HL-60 (cell line): ENCODE results near the gene MEF2B.

ENCODE experiments used
- DNase-seq, 2 experiments: peaks; one replicate each; pipeline ENCODE4 v3.0.0-alpha.2; 2010 to 2020; ENCODE audit warnings: low read depth in 1 of 2, low spot score in 1 of 2
- H3K27ac ChIP-seq: fragments of 250-450 bp; sonication (Bioruptor Pico); replicated peaks from 2 replicates; pipeline ENCODE4 v1.5.1; 2020; ENCODE audit warnings: mild to moderate bottlenecking, moderate library complexity
- H3K27me3 ChIP-seq: fragments of 250-450 bp; sonication (Bioruptor Pico); 2 replicates; pipeline ENCODE4 v1.5.1; 2021; ENCODE audit warnings: mild to moderate bottlenecking, moderate library complexity; ENCODE audit not compliant: insufficient read depth, poor library complexity, severe bottlenecking
- H3K4me3 ChIP-seq: replicated peaks from 2 replicates; pipeline ENCODE4 v1.5.1; 2011; ENCODE audit warnings: mild to moderate bottlenecking, control low read depth, low read length; ENCODE audit not compliant: insufficient read depth
- CTCF ChIP-seq: IDR thresholded peaks from one replicate; pipeline ENCODE4 v1.5.1; 2011; ENCODE audit warnings: low read length, control low read depth, inconsistent platforms; ENCODE audit not compliant: insufficient read depth
- GABPA ChIP-seq: IDR thresholded peaks from 2 replicates; pipeline ENCODE4 v1.6.1; 2012; ENCODE audit warnings: low read depth
- POLR2AphosphoS5 ChIP-seq: IDR thresholded peaks from 2 replicates; pipeline ENCODE4 v1.6.1; 2012; ENCODE audit warnings: low read depth
- REST ChIP-seq: IDR thresholded peaks from 2 replicates; pipeline ENCODE4 v1.6.1; 2012; ENCODE audit warnings: low read depth; ENCODE audit not compliant: insufficient replicate concordance
- SPI1 ChIP-seq: IDR thresholded peaks from 2 replicates; pipeline ENCODE4 v1.6.1; 2012; ENCODE audit warnings: low read depth, mild to moderate bottlenecking, borderline replicate concordance
- long read RNA-seq: library from polyadenylated mRNA; unstranded; transcript quantifications from one replicate; pipeline ENCODE4 v2.0.0, GENCODE V29; 2020

MEF2B gene
- long read RNA-seq = 0 reads

- no peak for TF ChIP-seq SPI1
- no peak for TF ChIP-seq CTCF
- TF ChIP-seq REST = no peak
- no peak for TF ChIP-seq POLR2AphosphoS5
- no peak for TF ChIP-seq GABPA
- DNase-seq = no peak
- peak within 1 kb of the TSS; percentile 50 for H3K27ac ChIP-seq
- no peak within 1 kb of the TSS for H3K4me3 ChIP-seq
- no peaks in the 10 kb centered on the region for H3K27me3 ChIP-seq
Measured at GRCh38 chr19:19170053-19170872, at the start of gene MEF2B. MEF2B (minus strand) TSS chr19:19170263; CDS start chr19:19150735, 19,528 bp downstream.

GRCh38 chr19:19218911-19219310, 48.8 kb upstream of the MEF2B start:
- no peak overlapping the region for H3K27ac ChIP-seq
- H3K4me3 ChIP-seq = no peak overlapping the region
- no peak for DNase-seq
- TF ChIP-seq CTCF = no peak
- TF ChIP-seq SPI1 = no peak
- no peak for TF ChIP-seq REST
- no peak for TF ChIP-seq POLR2AphosphoS5
- TF ChIP-seq GABPA = no peak
- peaks cover 8% of the 10 kb centered on the region for H3K27me3 ChIP-seq

GRCh38 chr19:19217099-19217498, 47.0 kb upstream of the MEF2B start:
- H3K4me3 ChIP-seq = no peak overlapping the region

More at GRCh38 chr19:19217099-19217498, 47.0 kb upstream of the MEF2B start:
- Histone ChIP-seq H3K27me3 (peaks cover 11% of the 10 kb centered on the region), H3K27ac (no peak overlapping the region)
- DNase-seq = no peak
- TF ChIP-seq SPI1 (no peak), REST (no peak), POLR2AphosphoS5 (no peak), GABPA (no peak), CTCF (no peak)
